Uterus (tissue), 2 donors: Measurements from ENCODE around the gene LPP.

ENCODE experiments used
- CTCF ChIP-seq, 4 experiments: fragments of 200-600 bp in 2 of 4; fragments of 450-650 bp in 2 of 4; sonication (generic) in 2 of 4; IDR thresholded peaks; one replicate each; pipeline ENCODE4 v1.5.1; 2016 to 2019; ENCODE audit warnings: antibody characterized with exemption in 4 of 4, mild to moderate bottlenecking in 2 of 4, moderate library complexity in 1 of 4
- POLR2A ChIP-seq, 2 donors: fragments of 450-650 bp; IDR thresholded peaks; one replicate each; pipeline ENCODE4 v1.6.1; 2016; ENCODE audit warnings: antibody characterized with exemption in 2 of 2, mild to moderate bottlenecking in 1 of 2, moderate library complexity in 1 of 2

- TF ChIP-seq POLR2A (IDR thresholded peaks at IDR 0.05) (no peak), CTCF (IDR thresholded peaks at IDR 0.05) (no peak)
Measured at GRCh38 chr3:188208516-188208981, 54.6 kb downstream of the LPP start.
